Naive thymus-derived CD8-positive, alpha-beta T cell (primary cell): Measurements from ENCODE around the gene KIAA1755. TPM values are rescaled to one million over a fixed set of nuclear protein-coding genes. Genes with fewer than 3 reads are reported as not detected.
A peak's percentile ranks its signal among the peaks of the same experiment; 100 is the strongest.

Source experiments
- ATAC-seq, 2 donors: fragments of 150-1000 bp; cut with Tn5 transposase in 1 of 2; sonication (Bioruptor Pico), chemical (Tn5 transposase) in 1 of 2; 1 replicate in 1 of 2; 2 replicates in 1 of 2; pipeline ENCODE4 v1.10.0; 2021; ENCODE audit warnings: mild to moderate bottlenecking in 2 of 2, moderate library complexity in 2 of 2
- POLR2A ChIA-PET: fragments of 350-600 bp; sonication (Branson Sonifier 250); formaldehyde crosslinking; loops from one replicate; lab custom pipeline; 2021; ENCODE audit warnings: antibody characterized with exemption; lab: Charles Lee
- DNase-seq, 10 donors: peaks; one replicate each; pipeline versions ENCODE4 v3.0.0 to v3.0.0-alpha.2; 2020 to 2022
- H3K27ac Mint-ChIP-seq, 10 donors: one replicate each; pipeline ENCODE4 v1.8.0; 2020 to 2022; ENCODE audit warnings: mild to moderate bottlenecking in 10 of 10, mixed read lengths in 10 of 10, moderate library complexity in 4 of 10, inconsistent platforms in 1 of 10
- H3K27me3 Mint-ChIP-seq, 5 donors: one replicate each; pipeline ENCODE4 v1.8.0; 2021 to 2022; ENCODE audit warnings: mixed read lengths in 5 of 5
- H3K36me3 Mint-ChIP-seq, 3 donors: one replicate each; pipeline ENCODE4 v1.8.0; 2020 to 2022; ENCODE audit warnings: mixed read lengths in 3 of 3, mild to moderate bottlenecking in 2 of 3, inconsistent platforms in 1 of 3
- H3K4me1 Mint-ChIP-seq, 4 donors: one replicate each; pipeline ENCODE4 v1.8.0; 2021 to 2022; ENCODE audit warnings: mixed read lengths in 4 of 4
- H3K4me3 Mint-ChIP-seq, 10 donors: one replicate each; pipeline ENCODE4 v1.8.0; 2020 to 2022; ENCODE audit warnings: mild to moderate bottlenecking in 10 of 10, mixed read lengths in 10 of 10, moderate library complexity in 6 of 10, inconsistent platforms in 1 of 10
- H3K9me3 Mint-ChIP-seq, 9 donors: one replicate each; pipeline ENCODE4 v1.8.0; 2020 to 2022; ENCODE audit warnings: mixed read lengths in 9 of 9, mild to moderate bottlenecking in 3 of 9, inconsistent platforms in 1 of 9, moderate library complexity in 1 of 9
- polyA plus RNA-seq, 3 donors: library from polyadenylated mRNA; unstranded; fragments of 300-500 nt; fragmentation: Illumina TruSeq; gene quantifications; one replicate each; pipeline ENCODE4 v1.2.3, GENCODE V29; 2021
- total RNA-seq, 8 experiments: library from RNA in 2 of 8; stranded (reverse) in 2 of 8; gene quantifications; one replicate each; pipeline ENCODE4 v1.2.3 and lab custom pipeline; 2021 to 2026

Gene KIAA1755
- total and polyA plus RNA-seq, 5 experiments from 2014 or later, result not detected

GRCh38 chr20:38241201-38241600 is 19.3 kb downstream of the KIAA1755 start:
- Mint-ChIP-seq H3K4me1 (no peaks in the 10 kb centered on the region), H3K36me3 (peaks cover 2 to 29% (median 4%) of the 10 kb centered on the region in 3 donors), H3K27me3 (peaks cover 3 to 31% (median 14%) of the 10 kb centered on the region in 5 donors), H3K9me3 (peaks cover 4 to 45% (median 16%) of the 10 kb centered on the region in 9 donors), H3K27ac (no peak overlapping the region), H3K4me3 (no peak overlapping the region)
- no peak for ATAC-seq
- POLR2A ChIA-PET, result no interaction called here
- no peak for DNase-seq

GRCh38 chr20:38239441-38239840 is 21.1 kb downstream of the KIAA1755 start:
- Mint-ChIP-seq H3K4me3 (no peak overlapping the region), H3K27ac (peak overlapping the region in 1 of 10 donors; percentile 17), H3K4me1 (no peaks in the 10 kb centered on the region), H3K36me3 (peaks cover 2 to 25% (median 4%) of the 10 kb centered on the region in 3 donors), H3K27me3 (peaks cover 3 to 23% (median 14%) of the 10 kb centered on the region in 5 donors), H3K9me3 (peaks cover 4 to 35% (median 16%) of the 10 kb centered on the region in 9 donors)
- POLR2A ChIA-PET, result no interaction called here
- ATAC-seq, result no peak
- no peak for DNase-seq

GRCh38 chr20:38238829-38239228 is 21.7 kb downstream of the KIAA1755 start:
- H3K27me3 Mint-ChIP-seq, result peaks cover 3 to 20% (median 13%) of the 10 kb centered on the region in 5 donors
- H3K27ac Mint-ChIP-seq, result no peak overlapping the region
- no peak overlapping the region for H3K4me3 Mint-ChIP-seq
- ATAC-seq (no peak), DNase-seq (no peak)
- peaks cover 4 to 31% (median 14%) of the 10 kb centered on the region in 9 donors for H3K9me3 Mint-ChIP-seq
- no peaks in the 10 kb centered on the region for H3K4me1 Mint-ChIP-seq
- POLR2A ChIA-PET, result no interaction called here
- H3K36me3 Mint-ChIP-seq, result peaks cover 2 to 20% (median 4%) of the 10 kb centered on the region in 3 donors

- POLR2A ChIA-PET, result no interaction called here
- H3K9me3 Mint-ChIP-seq, result peaks cover 0 to 19% (median 5%) of the 10 kb centered on the region in 9 donors
- H3K4me1 Mint-ChIP-seq, result no peaks in the 10 kb centered on the region
- H3K27me3 Mint-ChIP-seq, result peaks cover 5 to 19% (median 13%) of the 10 kb centered on the region in 5 donors
- no peak for ATAC-seq
- no peak overlapping the region for H3K4me3 Mint-ChIP-seq
- peaks cover 2 to 8% (median 4%) of the 10 kb centered on the region in 3 donors for H3K36me3 Mint-ChIP-seq
- no peak overlapping the region for H3K27ac Mint-ChIP-seq
- DNase-seq, result no peak
Observed at GRCh38 chr20:38237381-38237780, 23.2 kb downstream of the KIAA1755 start.

- ATAC-seq (no peak), DNase-seq (no peak)
- no peak overlapping the region for H3K4me3 Mint-ChIP-seq
- peaks cover 3 to 29% (median 10%) of the 10 kb centered on the region in 5 donors for H3K27me3 Mint-ChIP-seq
- H3K36me3 Mint-ChIP-seq, result no peaks in the 10 kb centered on the region
- POLR2A ChIA-PET, result no interaction called here
- H3K27ac Mint-ChIP-seq, result no peak overlapping the region
- H3K9me3 Mint-ChIP-seq, result no peaks in the 10 kb centered on the region
- H3K4me1 Mint-ChIP-seq, result no peaks in the 10 kb centered on the region
Observed at GRCh38 chr20:38231531-38232121, 28.9 kb downstream of the KIAA1755 start.

- H3K27ac Mint-ChIP-seq, result no peak overlapping the region
- H3K4me3 Mint-ChIP-seq, result no peak overlapping the region
- POLR2A ChIA-PET, result no interaction called here
- peaks cover 3 to 29% (median 13%) of the 10 kb centered on the region in 5 donors for H3K27me3 Mint-ChIP-seq
- ATAC-seq (no peak), DNase-seq (no peak)
- no peaks in the 10 kb centered on the region for H3K36me3 Mint-ChIP-seq
- no peaks in the 10 kb centered on the region for H3K9me3 Mint-ChIP-seq
- H3K4me1 Mint-ChIP-seq, result no peaks in the 10 kb centered on the region
Observed at GRCh38 chr20:38230957-38231526, 29.5 kb downstream of the KIAA1755 start.

GRCh38 chr20:38230253-38230551 is 30.3 kb downstream of the KIAA1755 start:
- H3K27me3 Mint-ChIP-seq, result peaks cover 3 to 32% (median 13%) of the 10 kb centered on the region in 5 donors

GRCh38 chr20:38229376-38230252 is 30.9 kb downstream of the KIAA1755 start:
- POLR2A ChIA-PET, result no interaction called here
- Mint-ChIP-seq H3K4me1 (no peaks in the 10 kb centered on the region), H3K4me3 (no peak overlapping the region), H3K27me3 (peaks cover 3 to 36% (median 13%) of the 10 kb centered on the region in 5 donors), H3K9me3 (no peaks in the 10 kb centered on the region), H3K36me3 (no peaks in the 10 kb centered on the region), H3K27ac (no peak overlapping the region)
- ATAC-seq (no peak), DNase-seq (no peak)

More at GRCh38 chr20:38230253-38230551, 30.3 kb downstream of the KIAA1755 start:
- POLR2A ChIA-PET, result no interaction called here
- DNase-seq, result no peak
- Mint-ChIP-seq H3K36me3 (no peaks in the 10 kb centered on the region), H3K4me3 (no peak overlapping the region), H3K9me3 (no peaks in the 10 kb centered on the region), H3K27ac (no peak overlapping the region), H3K4me1 (no peaks in the 10 kb centered on the region)
- ATAC-seq, result no peak

- no peaks in the 10 kb centered on the region for H3K9me3 Mint-ChIP-seq
- no peak overlapping the region for H3K27ac Mint-ChIP-seq
- DNase-seq (no peak), ATAC-seq (no peak)
- peaks cover 0 to 4% (median 0%) of the 10 kb centered on the region in 4 donors for H3K4me1 Mint-ChIP-seq
- no peak overlapping the region for H3K4me3 Mint-ChIP-seq
- no peaks in the 10 kb centered on the region for H3K36me3 Mint-ChIP-seq
- peaks cover 3 to 36% (median 13%) of the 10 kb centered on the region in 5 donors for H3K27me3 Mint-ChIP-seq
- POLR2A ChIA-PET, result interaction anchor here (0.6 kb wide), 1 partner anchor 415 kb away, joined by 4 read pairs; no protein-coding TSS in a partner anchor
Observed at GRCh38 chr20:38228436-38228835, 32.1 kb downstream of the KIAA1755 start.

GRCh38 chr20:38227420-38228360 is 32.8 kb downstream of the KIAA1755 start:
- H3K27ac Mint-ChIP-seq, result no peak overlapping the region
- H3K27me3 Mint-ChIP-seq, result peaks cover 5 to 36% (median 15%) of the 10 kb centered on the region in 5 donors
- DNase-seq (no peak), ATAC-seq (no peak)
- no peaks in the 10 kb centered on the region for H3K36me3 Mint-ChIP-seq
- POLR2A ChIA-PET, result no interaction called here
- peaks cover 0 to 4% (median under 1%) of the 10 kb centered on the region in 4 donors for H3K4me1 Mint-ChIP-seq
- H3K9me3 Mint-ChIP-seq, result no peaks in the 10 kb centered on the region
- no peak overlapping the region for H3K4me3 Mint-ChIP-seq

GRCh38 chr20:38226553-38226952 is 34.0 kb downstream of the KIAA1755 start:
- Mint-ChIP-seq H3K36me3 (no peaks in the 10 kb centered on the region), H3K27ac (no peak overlapping the region)
- POLR2A ChIA-PET, result no interaction called here

GRCh38 chr20:38225900-38226263 is 34.7 kb downstream of the KIAA1755 start:
- ATAC-seq (no peak), DNase-seq (no peak)
- Mint-ChIP-seq H3K4me1 (peaks cover 3 to 6% (median 4%) of the 10 kb centered on the region in 4 donors), H3K27me3 (peaks cover 2 to 27% (median 13%) of the 10 kb centered on the region in 5 donors), H3K4me3 (no peak overlapping the region), H3K9me3 (no peaks in the 10 kb centered on the region), H3K27ac (no peak overlapping the region), H3K36me3 (no peaks in the 10 kb centered on the region)
- POLR2A ChIA-PET, result no interaction called here

More at GRCh38 chr20:38226553-38226952, 34.0 kb downstream of the KIAA1755 start:
- Mint-ChIP-seq H3K4me3 (no peak overlapping the region), H3K27me3 (peaks cover 5 to 33% (median 18%) of the 10 kb centered on the region in 5 donors), H3K9me3 (no peaks in the 10 kb centered on the region), H3K4me1 (peaks cover 0 to 6% (median 1%) of the 10 kb centered on the region in 4 donors)
- ATAC-seq, result no peak
- no peak for DNase-seq
